ENCODE results near the gene CASD1. TPM values are rescaled to one million over a fixed set of nuclear protein-coding genes. Genes with fewer than 3 reads are reported as not detected.

Gene CASD1
- total RNA-seq, 4 donors from 2014 or later = 18.3 to 31.3 (median 23.7) TPM

GRCh38 chr7:94511718-94512117 is 2.1 kb downstream of the CASD1 start:
- TF ChIP-seq POLR2A (IDR thresholded peaks at IDR 0.05) = no peak
- TF ChIP-seq, protein P1, sequence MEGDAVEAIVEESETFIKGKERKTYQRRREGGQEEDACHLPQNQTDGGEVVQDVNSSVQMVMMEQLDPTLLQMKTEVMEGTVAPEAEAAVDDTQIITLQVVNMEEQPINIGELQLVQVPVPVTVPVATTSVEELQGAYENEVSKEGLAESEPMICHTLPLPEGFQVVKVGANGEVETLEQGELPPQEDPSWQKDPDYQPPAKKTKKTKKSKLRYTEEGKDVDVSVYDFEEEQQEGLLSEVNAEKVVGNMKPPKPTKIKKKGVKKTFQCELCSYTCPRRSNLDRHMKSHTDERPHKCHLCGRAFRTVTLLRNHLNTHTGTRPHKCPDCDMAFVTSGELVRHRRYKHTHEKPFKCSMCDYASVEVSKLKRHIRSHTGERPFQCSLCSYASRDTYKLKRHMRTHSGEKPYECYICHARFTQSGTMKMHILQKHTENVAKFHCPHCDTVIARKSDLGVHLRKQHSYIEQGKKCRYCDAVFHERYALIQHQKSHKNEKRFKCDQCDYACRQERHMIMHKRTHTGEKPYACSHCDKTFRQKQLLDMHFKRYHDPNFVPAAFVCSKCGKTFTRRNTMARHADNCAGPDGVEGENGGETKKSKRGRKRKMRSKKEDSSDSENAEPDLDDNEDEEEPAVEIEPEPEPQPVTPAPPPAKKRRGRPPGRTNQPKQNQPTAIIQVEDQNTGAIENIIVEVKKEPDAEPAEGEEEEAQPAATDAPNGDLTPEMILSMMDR (IDR thresholded peaks at IDR 0.05) = no peak
- no peak for TF ChIP-seq EP300 (IDR thresholded peaks at IDR 0.05)
- no peak for TF ChIP-seq POLR2AphosphoS5 (IDR thresholded peaks at IDR 0.05)
- Histone ChIP-seq H3K27ac (no peak overlapping the region), H3K4me3 (no peak overlapping the region), H3K36me3 (no peaks in the 10 kb centered on the region), H3K9me3 (no peaks in the 10 kb centered on the region), H3K4me1 (peaks cover 0 to 54% (median 3%) of the 10 kb centered on the region in 3 donors), H3K27me3 (no peaks in the 10 kb centered on the region)
- no peak for ATAC-seq

GRCh38 chr7:94512735-94513564 is 3.3 kb downstream of the CASD1 start:
- H3K4me3 ChIP-seq = no peak overlapping the region
- no peak overlapping the region for H3K27ac ChIP-seq
- peaks cover 0 to 4% of the 10 kb centered on the region in 2 donors for H3K36me3 ChIP-seq
- H3K4me1 ChIP-seq = peaks cover 0 to 54% (median 3%) of the 10 kb centered on the region in 3 donors
- no peaks in the 10 kb centered on the region for H3K9me3 ChIP-seq
- WGBS, 2 donors (ENCODE audit: low coverage in 1 of 2) = 79 to 83% methylated on average over 4 to 11 of the region's 11 CpGs
- H3K27me3 ChIP-seq = no peaks in the 10 kb centered on the region
- TF ChIP-seq, protein P1 (IDR thresholded peaks at IDR 0.05) = no peak
- TF ChIP-seq POLR2AphosphoS5 (IDR thresholded peaks at IDR 0.05) = no peak
- no peak for TF ChIP-seq EP300 (IDR thresholded peaks at IDR 0.05)
- no peak for ATAC-seq

DNA sequence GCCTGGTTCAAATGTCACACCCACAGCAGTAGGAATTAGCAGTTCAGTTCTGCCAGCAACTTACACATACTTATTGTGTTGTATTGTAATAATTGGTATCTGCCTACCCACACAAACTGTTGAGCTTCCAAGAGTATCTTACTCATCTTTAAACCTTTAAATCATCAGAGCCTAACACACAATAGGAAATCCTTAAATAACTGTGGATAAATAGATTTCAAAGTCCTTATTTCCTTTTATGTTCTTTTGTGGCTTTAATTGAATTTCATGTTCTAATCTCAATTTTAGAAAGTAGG is 3.9 kb downstream of the CASD1 start:
- peaks cover 0 to 10% of the 10 kb centered on the region in 2 donors for H3K36me3 ChIP-seq
- peaks cover 0 to 54% (median 3%) of the 10 kb centered on the region in 3 donors for H3K4me1 ChIP-seq
- no peaks in the 10 kb centered on the region for H3K27me3 ChIP-seq
- H3K27ac ChIP-seq = no peak overlapping the region
- no peak overlapping the region for H3K4me3 ChIP-seq
- H3K9me3 ChIP-seq = no peaks in the 10 kb centered on the region
- TF ChIP-seq EP300 (IDR thresholded peaks at IDR 0.05) = no peak
- no peak for TF ChIP-seq POLR2A (IDR thresholded peaks at IDR 0.05)
- no peak for TF ChIP-seq POLR2AphosphoS5 (IDR thresholded peaks at IDR 0.05)
- TF ChIP-seq, protein P1 (IDR thresholded peaks at IDR 0.05) = no peak
- ATAC-seq = no peak

DNA sequence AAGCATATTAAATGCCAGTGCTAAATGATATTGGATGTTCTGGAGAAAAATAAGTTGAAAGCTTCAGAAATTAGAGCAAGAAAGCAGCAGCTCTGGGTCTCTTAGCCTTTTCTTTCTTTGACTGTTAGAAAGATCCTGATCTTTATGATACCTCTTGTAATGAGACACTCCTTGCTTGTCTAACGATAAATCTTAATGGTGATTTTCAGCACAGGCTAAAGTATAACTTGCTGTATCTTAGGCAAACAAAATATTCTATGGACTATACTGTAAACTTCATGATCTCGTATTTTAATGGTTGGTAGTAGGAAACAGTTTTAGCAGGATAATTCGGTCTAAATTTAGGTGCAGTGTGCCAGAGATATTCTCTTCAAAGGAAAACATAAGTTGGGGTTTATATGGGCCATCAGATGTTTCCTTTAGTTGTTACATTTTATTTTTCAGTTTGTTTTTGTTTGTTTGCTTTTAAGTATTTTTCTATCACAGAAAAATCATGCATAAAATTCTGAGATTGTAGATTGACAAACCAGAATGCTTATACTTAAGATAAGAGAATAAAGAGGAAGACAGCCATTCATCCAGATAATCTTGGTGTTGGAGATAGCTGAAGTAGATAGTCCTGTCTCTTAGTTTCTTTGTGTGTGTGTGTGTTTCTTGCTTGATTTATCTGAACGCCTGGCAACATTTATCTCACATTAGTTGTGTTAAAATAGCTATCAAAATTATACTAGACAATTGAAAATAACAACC is 4.7 kb downstream of the CASD1 start:
- peaks cover 0 to 49% (median 0%) of the 10 kb centered on the region in 3 donors for H3K4me1 ChIP-seq
- H3K27me3 ChIP-seq = no peaks in the 10 kb centered on the region
- no peak for ATAC-seq
- H3K9me3 ChIP-seq = no peaks in the 10 kb centered on the region
- TF ChIP-seq EP300 (IDR thresholded peaks at IDR 0.05) = no peak
- TF ChIP-seq POLR2A (IDR thresholded peaks at IDR 0.05) = no peak
- peaks cover 0 to 10% of the 10 kb centered on the region in 2 donors for H3K36me3 ChIP-seq
- H3K4me3 ChIP-seq = no peak overlapping the region
- 65 to 76% methylated on average over 4 of the region's 4 CpGs for WGBS, 2 donors (ENCODE audit: low coverage in 1 of 2)
- no peak overlapping the region for H3K27ac ChIP-seq

DNA sequence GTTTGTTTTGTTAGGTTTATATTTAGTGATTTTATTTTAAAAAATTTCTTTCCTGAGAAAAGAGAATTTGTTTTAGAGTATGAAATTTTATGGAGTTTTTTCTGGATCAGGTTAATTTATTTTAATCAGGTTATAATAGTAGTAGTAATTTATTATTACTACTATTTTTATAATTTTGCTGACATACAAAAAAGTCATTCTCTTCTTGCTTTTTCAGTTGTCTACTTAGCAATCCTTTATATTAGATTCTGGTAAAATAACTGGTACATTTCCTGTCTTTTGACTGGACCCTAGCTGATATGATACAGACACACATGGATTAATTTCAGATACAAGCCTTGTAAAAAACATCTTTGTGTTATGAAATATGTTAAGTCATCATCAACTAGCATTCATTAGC is 5.3 kb downstream of the CASD1 start:
- Histone ChIP-seq H3K36me3 (peaks cover 0 to 10% of the 10 kb centered on the region in 2 donors), H3K27me3 (no peaks in the 10 kb centered on the region), H3K4me1 (peaks cover 0 to 48% (median 0%) of the 10 kb centered on the region in 3 donors), H3K9me3 (no peaks in the 10 kb centered on the region), H3K4me3 (no peak overlapping the region), H3K27ac (no peak overlapping the region)
- no peak for TF ChIP-seq POLR2A (IDR thresholded peaks at IDR 0.05)
- no peak for TF ChIP-seq EP300 (IDR thresholded peaks at IDR 0.05)
- no peak for ATAC-seq

DNA sequence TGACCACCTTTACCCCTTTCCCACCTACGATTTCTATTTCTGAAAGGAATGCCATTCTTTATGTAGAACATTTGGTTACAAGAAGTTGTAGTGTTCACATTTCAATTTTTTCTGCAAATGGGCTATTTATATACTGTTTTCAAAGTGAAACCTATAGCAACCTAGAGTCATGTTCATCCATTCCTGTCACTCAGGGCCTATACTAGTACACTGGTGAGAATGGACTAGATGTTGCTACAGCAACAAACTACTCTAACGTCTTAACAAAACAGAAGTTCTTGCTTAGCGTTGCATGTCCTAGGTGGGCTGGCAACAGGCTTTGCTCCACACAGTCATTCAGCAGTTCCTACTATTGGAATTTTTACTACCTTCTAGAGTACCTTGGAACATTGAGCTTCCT is 16.3 kb downstream of the CASD1 start:
- no peak overlapping the region for H3K27ac ChIP-seq
- H3K4me3 ChIP-seq = no peak overlapping the region
- WGBS, 2 donors (ENCODE audit: low coverage in 1 of 2) = 34 to 71% methylated on average over 3 of the region's 3 CpGs
- no peaks in the 10 kb centered on the region for H3K9me3 ChIP-seq
- peaks cover 0 to 46% of the 10 kb centered on the region in 2 donors for H3K36me3 ChIP-seq
- ATAC-seq = no peak
- H3K27me3 ChIP-seq = no peaks in the 10 kb centered on the region
- H3K4me1 ChIP-seq = no peaks in the 10 kb centered on the region
- TF ChIP-seq, protein P1 (IDR thresholded peaks at IDR 0.05) = no peak
- TF ChIP-seq POLR2A (IDR thresholded peaks at IDR 0.05) (no peak), EP300 (IDR thresholded peaks at IDR 0.05) (no peak), POLR2AphosphoS5 (IDR thresholded peaks at IDR 0.05) (no peak)
